Measurements from ENCODE around the gene SPP2. TPM values are rescaled to one million over a fixed set of nuclear protein-coding genes. Genes with fewer than 3 reads are reported as not detected.

Gene SPP2
- polyA plus RNA-seq, 1 donor, result 0.06 TPM

- DNase-seq, result no peak
- WGBS (ENCODE audit: insufficient coverage, low lambda C conversion rate), result no CpG with 5 or more reads among the region's 5 CpGs
Measured at GRCh38 chr2:234091432-234091879, 41.0 kb downstream of the SPP2 start.

GRCh38 chr2:234091883-234092282 lies 41.4 kb downstream of the SPP2 start:
- Histone ChIP-seq H3K4me3 (ENCODE audit: low read length) (no peak overlapping the region), H3K9me3 (ENCODE audit: control insufficient read depth, low read depth, low read length) (no peaks in the 10 kb centered on the region), H3K27ac (ENCODE audit: low read length) (no peak overlapping the region), H3K36me3 (ENCODE audit: control insufficient read depth, insufficient read depth, low read length) (no peaks in the 10 kb centered on the region), H3K4me1 (ENCODE audit: control insufficient read depth, insufficient read depth, low read length) (no peaks in the 10 kb centered on the region), H3K27me3 (ENCODE audit: control insufficient read depth, insufficient read depth, low read length) (peaks cover 10% of the 10 kb centered on the region)
- 47% methylated on average over 2 of the region's 7 CpGs for WGBS (ENCODE audit: insufficient coverage, low lambda C conversion rate)
- DNase-seq, result no peak

More at GRCh38 chr2:234091432-234091879, 41.0 kb downstream of the SPP2 start:
- Histone ChIP-seq H3K4me1 (ENCODE audit: control insufficient read depth, insufficient read depth, low read length) (no peaks in the 10 kb centered on the region), H3K27ac (ENCODE audit: low read length) (no peak overlapping the region), H3K27me3 (ENCODE audit: control insufficient read depth, insufficient read depth, low read length) (peaks cover 10% of the 10 kb centered on the region), H3K36me3 (ENCODE audit: control insufficient read depth, insufficient read depth, low read length) (no peaks in the 10 kb centered on the region), H3K4me3 (ENCODE audit: low read length) (no peak overlapping the region), H3K9me3 (ENCODE audit: control insufficient read depth, low read depth, low read length) (no peaks in the 10 kb centered on the region)

DNA sequence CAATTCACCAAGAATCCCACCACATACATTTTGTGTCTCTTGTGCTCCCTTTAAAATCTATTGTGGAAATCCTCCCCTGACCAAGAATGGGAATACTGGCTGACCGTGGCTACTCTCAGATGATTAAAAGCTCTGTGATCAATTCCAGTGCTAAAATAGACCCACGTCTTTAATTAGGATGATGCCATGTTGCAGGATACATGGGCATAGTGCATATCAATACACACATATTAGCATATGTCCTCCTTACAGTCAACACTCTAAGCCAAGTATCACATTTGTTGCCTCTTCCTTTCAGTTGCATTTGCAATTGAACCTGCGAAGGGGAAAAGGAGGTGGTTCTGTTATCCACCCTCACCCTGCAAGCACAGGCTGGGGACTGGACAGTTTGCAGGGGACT lies 41.8 kb downstream of the SPP2 start:
- H3K36me3 ChIP-seq (ENCODE audit: control insufficient read depth, insufficient read depth, low read length), result no peaks in the 10 kb centered on the region
- DNase-seq, result no peak
- WGBS (ENCODE audit: insufficient coverage, low lambda C conversion rate), result no CpG with 5 or more reads among the region's 3 CpGs
- H3K9me3 ChIP-seq (ENCODE audit: control insufficient read depth, low read depth, low read length), result no peaks in the 10 kb centered on the region
- H3K27me3 ChIP-seq (ENCODE audit: control insufficient read depth, insufficient read depth, low read length), result peaks cover 10% of the 10 kb centered on the region
- no peak overlapping the region for H3K27ac ChIP-seq (ENCODE audit: low read length)
- no peak overlapping the region for H3K4me3 ChIP-seq (ENCODE audit: low read length)
- no peaks in the 10 kb centered on the region for H3K4me1 ChIP-seq (ENCODE audit: control insufficient read depth, insufficient read depth, low read length)

DNA sequence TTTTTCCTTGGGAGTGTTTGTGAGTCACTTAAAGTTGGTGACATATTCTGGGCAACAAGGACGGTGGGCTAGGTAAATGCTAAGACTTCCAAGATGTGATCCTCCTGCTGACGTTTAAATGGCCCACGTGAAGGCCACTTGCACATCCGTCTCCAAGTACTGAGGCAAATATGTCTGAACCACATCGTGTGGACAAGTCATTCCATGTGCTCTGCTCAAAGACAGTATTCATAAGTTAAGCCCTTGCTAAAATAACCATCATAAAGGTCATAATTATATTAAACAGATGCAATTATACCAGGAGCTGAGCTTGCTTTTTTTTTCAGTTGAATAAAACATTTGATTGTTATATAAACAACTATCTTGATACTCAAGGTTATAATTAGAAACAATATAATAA lies 44.8 kb downstream of the SPP2 start:
- H3K36me3 ChIP-seq (ENCODE audit: control insufficient read depth, insufficient read depth, low read length), result no peaks in the 10 kb centered on the region
- H3K27ac ChIP-seq (ENCODE audit: low read length), result no peak overlapping the region
- 86% methylated on average over 4 of the region's 5 CpGs for WGBS (ENCODE audit: insufficient coverage, low lambda C conversion rate)
- H3K4me1 ChIP-seq (ENCODE audit: control insufficient read depth, insufficient read depth, low read length), result no peaks in the 10 kb centered on the region
- DNase-seq, result no peak
- no peaks in the 10 kb centered on the region for H3K9me3 ChIP-seq (ENCODE audit: control insufficient read depth, low read depth, low read length)
- no peak overlapping the region for H3K4me3 ChIP-seq (ENCODE audit: low read length)
- peaks cover 10% of the 10 kb centered on the region for H3K27me3 ChIP-seq (ENCODE audit: control insufficient read depth, insufficient read depth, low read length)

DNA sequence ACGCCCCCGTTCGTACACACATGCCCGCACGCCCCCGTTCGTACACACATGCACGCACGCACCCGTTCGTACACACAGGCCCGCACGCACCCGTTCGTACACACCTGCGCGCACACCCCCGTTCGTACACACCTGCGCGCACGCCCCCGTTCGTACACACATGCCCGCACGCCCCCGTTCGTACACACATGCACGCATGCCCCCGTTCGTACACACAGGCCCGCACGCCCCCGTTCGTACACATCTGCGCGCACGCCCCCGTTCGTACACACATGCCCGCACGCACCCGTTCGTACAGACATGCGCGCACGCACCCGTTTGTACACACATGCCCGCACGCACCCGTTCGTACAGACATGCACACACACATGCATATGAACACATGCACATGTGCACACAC lies 45.7 kb downstream of the SPP2 start:
- no peaks in the 10 kb centered on the region for H3K9me3 ChIP-seq (ENCODE audit: control insufficient read depth, low read depth, low read length)
- H3K4me3 ChIP-seq (ENCODE audit: low read length), result no peak overlapping the region
- H3K4me1 ChIP-seq (ENCODE audit: control insufficient read depth, insufficient read depth, low read length), result no peaks in the 10 kb centered on the region
- no peaks in the 10 kb centered on the region for H3K36me3 ChIP-seq (ENCODE audit: control insufficient read depth, insufficient read depth, low read length)
- peaks cover 10% of the 10 kb centered on the region for H3K27me3 ChIP-seq (ENCODE audit: control insufficient read depth, insufficient read depth, low read length)
- no peak for DNase-seq
- no CpG with 5 or more reads among the region's 52 CpGs for WGBS (ENCODE audit: insufficient coverage, low lambda C conversion rate)
- H3K27ac ChIP-seq (ENCODE audit: low read length), result no peak overlapping the region

- no peaks in the 10 kb centered on the region for H3K36me3 ChIP-seq (ENCODE audit: control insufficient read depth, insufficient read depth, low read length)
- peaks cover 1% of the 10 kb centered on the region for H3K27me3 ChIP-seq (ENCODE audit: control insufficient read depth, insufficient read depth, low read length)
- no peaks in the 10 kb centered on the region for H3K9me3 ChIP-seq (ENCODE audit: control insufficient read depth, low read depth, low read length)
- H3K27ac ChIP-seq (ENCODE audit: low read length), result no peak overlapping the region
- no peak for DNase-seq
- H3K4me1 ChIP-seq (ENCODE audit: control insufficient read depth, insufficient read depth, low read length), result no peaks in the 10 kb centered on the region
- WGBS (ENCODE audit: insufficient coverage, low lambda C conversion rate), result no CpG with 5 or more reads among the region's 6 CpGs
- no peak overlapping the region for H3K4me3 ChIP-seq (ENCODE audit: low read length)
Measured at GRCh38 chr2:234098681-234099080, 48.2 kb downstream of the SPP2 start.

DNA sequence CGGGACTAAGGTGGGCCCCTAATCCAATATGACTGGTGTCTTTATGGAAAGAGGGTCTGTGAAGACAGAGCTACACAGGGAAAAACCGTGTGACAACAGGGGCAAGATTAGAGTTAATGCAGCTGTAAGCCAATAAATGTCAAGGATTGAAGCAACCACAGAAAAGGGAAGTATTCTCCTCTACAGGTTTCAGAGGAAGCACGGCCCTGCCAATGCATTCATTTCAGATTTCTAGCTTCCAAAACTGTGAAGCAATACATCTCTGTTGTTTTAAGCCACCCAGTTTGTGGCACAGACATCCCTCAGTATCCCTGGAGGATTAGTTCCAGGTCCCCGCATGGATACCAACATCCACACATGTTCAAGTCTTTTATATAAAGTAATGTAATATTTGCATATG lies 48.8 kb downstream of the SPP2 start:
- WGBS (ENCODE audit: insufficient coverage, low lambda C conversion rate), result 0% methylated on average over 1 of the region's 4 CpGs
- Histone ChIP-seq H3K9me3 (ENCODE audit: control insufficient read depth, low read depth, low read length) (no peaks in the 10 kb centered on the region), H3K27ac (ENCODE audit: low read length) (no peak overlapping the region), H3K4me1 (ENCODE audit: control insufficient read depth, insufficient read depth, low read length) (no peaks in the 10 kb centered on the region), H3K36me3 (ENCODE audit: control insufficient read depth, insufficient read depth, low read length) (no peaks in the 10 kb centered on the region), H3K27me3 (ENCODE audit: control insufficient read depth, insufficient read depth, low read length) (no peaks in the 10 kb centered on the region), H3K4me3 (ENCODE audit: low read length) (no peak overlapping the region)
- no peak for DNase-seq

DNA sequence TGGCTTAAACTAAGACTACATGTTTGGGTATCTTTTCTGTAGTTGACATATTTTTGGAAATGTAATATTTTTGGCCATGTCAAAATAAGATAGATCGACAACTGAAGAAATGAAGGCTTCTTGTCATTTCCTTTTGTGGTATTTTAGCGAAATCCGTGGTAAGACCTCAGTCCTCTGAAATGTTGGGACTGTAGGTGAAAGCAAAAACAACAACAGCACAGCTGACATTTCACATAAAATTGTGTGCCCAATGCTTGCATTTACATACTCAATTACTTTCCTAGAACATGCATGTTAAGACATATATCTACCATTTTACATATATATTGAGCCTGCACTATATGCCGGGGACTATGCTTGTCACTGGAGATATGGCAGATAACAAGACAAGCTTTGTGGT lies 50.2 kb downstream of the SPP2 start:
- Histone ChIP-seq H3K9me3 (ENCODE audit: control insufficient read depth, low read depth, low read length) (no peaks in the 10 kb centered on the region), H3K27me3 (ENCODE audit: control insufficient read depth, insufficient read depth, low read length) (no peaks in the 10 kb centered on the region), H3K4me1 (ENCODE audit: control insufficient read depth, insufficient read depth, low read length) (no peaks in the 10 kb centered on the region), H3K4me3 (ENCODE audit: low read length) (no peak overlapping the region), H3K36me3 (ENCODE audit: control insufficient read depth, insufficient read depth, low read length) (no peaks in the 10 kb centered on the region), H3K27ac (ENCODE audit: low read length) (no peak overlapping the region)
- no peak for DNase-seq
- no CpG with 5 or more reads among the region's 4 CpGs for WGBS (ENCODE audit: insufficient coverage, low lambda C conversion rate)

- H3K27me3 ChIP-seq (ENCODE audit: control insufficient read depth, insufficient read depth, low read length), result no peaks in the 10 kb centered on the region
- H3K9me3 ChIP-seq (ENCODE audit: control insufficient read depth, low read depth, low read length), result no peaks in the 10 kb centered on the region
- no peak overlapping the region for H3K4me3 ChIP-seq (ENCODE audit: low read length)
- peak; percentile 29 to 61 for DNase-seq
- no peaks in the 10 kb centered on the region for H3K4me1 ChIP-seq (ENCODE audit: control insufficient read depth, insufficient read depth, low read length)
- 100% methylated on average over 1 of the region's 3 CpGs for WGBS (ENCODE audit: insufficient coverage, low lambda C conversion rate)
- H3K36me3 ChIP-seq (ENCODE audit: control insufficient read depth, insufficient read depth, low read length), result no peaks in the 10 kb centered on the region
- no peak overlapping the region for H3K27ac ChIP-seq (ENCODE audit: low read length)
Measured at GRCh38 chr2:234102112-234102511, 51.6 kb downstream of the SPP2 start.

- Histone ChIP-seq H3K4me3 (ENCODE audit: low read length) (no peak overlapping the region), H3K36me3 (ENCODE audit: control insufficient read depth, insufficient read depth, low read length) (no peaks in the 10 kb centered on the region), H3K27ac (ENCODE audit: low read length) (no peak overlapping the region), H3K4me1 (ENCODE audit: control insufficient read depth, insufficient read depth, low read length) (no peaks in the 10 kb centered on the region), H3K27me3 (ENCODE audit: control insufficient read depth, insufficient read depth, low read length) (no peaks in the 10 kb centered on the region), H3K9me3 (ENCODE audit: control insufficient read depth, low read depth, low read length) (no peaks in the 10 kb centered on the region)
- WGBS (ENCODE audit: insufficient coverage, low lambda C conversion rate), result 83% methylated on average over 1 of the region's 1 CpG
- DNase-seq, result no peak
Measured at GRCh38 chr2:234107861-234108260, 57.4 kb downstream of the SPP2 start.

DNA sequence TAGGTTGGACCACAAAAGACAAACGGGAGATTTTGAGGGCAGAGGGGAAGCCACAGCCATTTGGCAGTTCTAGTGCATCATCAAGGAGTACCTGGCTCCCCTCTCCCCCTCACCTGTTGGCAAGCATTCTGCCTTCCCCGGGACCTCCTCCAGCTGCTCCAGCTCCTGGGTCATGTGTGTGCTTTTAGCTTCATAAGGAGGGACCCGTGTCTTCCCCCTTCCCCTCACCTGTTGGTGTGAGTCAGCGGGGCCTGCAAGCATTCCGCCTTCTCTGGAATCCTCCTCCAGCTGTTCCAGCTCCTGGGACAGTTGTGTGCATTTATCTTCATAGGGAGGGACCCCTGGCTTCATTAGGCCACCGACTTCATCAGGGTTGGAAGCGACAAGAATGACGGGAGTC lies 58.8 kb downstream of the SPP2 start:
- Histone ChIP-seq H3K36me3 (ENCODE audit: control insufficient read depth, insufficient read depth, low read length) (no peaks in the 10 kb centered on the region), H3K27me3 (ENCODE audit: control insufficient read depth, insufficient read depth, low read length) (no peaks in the 10 kb centered on the region), H3K9me3 (ENCODE audit: control insufficient read depth, low read depth, low read length) (no peaks in the 10 kb centered on the region), H3K27ac (ENCODE audit: low read length) (no peak overlapping the region), H3K4me3 (ENCODE audit: low read length) (no peak overlapping the region), H3K4me1 (ENCODE audit: control insufficient read depth, insufficient read depth, low read length) (no peaks in the 10 kb centered on the region)
- no peak for DNase-seq
- WGBS (ENCODE audit: insufficient coverage, low lambda C conversion rate), result no CpG with 5 or more reads among the region's 8 CpGs

Data from large intestine (tissue), 3 donors.